Measurements from ENCODE around the gene GNL1.

Gene GNL1

GRCh38 chr6:30543821-30544220, 12.5 kb downstream of the GNL1 start:
- CTCF ChIA-PET: interaction anchor here (0.6 to 9.5 kb wide), 24 partner anchors 9 to 952 kb away, joined by 3 to 324 read pairs (median 4); partner anchors contain the start of genes GNL1 and PRR3
- H3K27ac ChIP-seq (ENCODE audit: extremely low read depth, low read depth, low read length): no peak overlapping the region

GRCh38 chr6:30542915-30543314, 13.4 kb downstream of the GNL1 start:
- Histone ChIP-seq H3K36me3 (ENCODE audit: control insufficient read depth in 2 of 2, insufficient read depth in 1 of 2, low read length in 2 of 2) (peaks cover 2 to 32% of the 10 kb centered on the region in 2 experiments; a peak in 2 of 3 replicates), H3K27ac (ENCODE audit: extremely low read depth, low read depth, low read length) (no peak overlapping the region), H3K4me3 (ENCODE audit: low read depth, low read length) (no peak overlapping the region), H3K9me3 (ENCODE audit: control insufficient read depth, insufficient read depth, low read depth, low read length) (no peaks in the 10 kb centered on the region), H3K4me1 (ENCODE audit: control insufficient read depth, insufficient read depth, low read length) (no peaks in the 10 kb centered on the region)
- ChIA-PET CTCF (interaction anchor here (0.5 to 9.5 kb wide), 22 partner anchors 8 to 547 kb away, joined by 3 to 324 read pairs (median 4); partner anchors contain the start of genes GNL1 and PRR3), POLR2A (interaction anchor here (0.7 to 1.7 kb wide), 3 partner anchors 13 to 129 kb away, joined by 3 to 9 read pairs (median 4); partner anchors contain the start of genes DHX16 and GNL1)
- no peak for TF ChIP-seq SALL2 (tag by site-specific recombination; IDR thresholded peaks at IDR 0.05; ENCODE audit: borderline replicate concordance)

More at GRCh38 chr6:30543821-30544220, 12.5 kb downstream of the GNL1 start:
- no peak overlapping the region for H3K4me3 ChIP-seq (ENCODE audit: low read depth, low read length)
- H3K9me3 ChIP-seq (ENCODE audit: control insufficient read depth, insufficient read depth, low read depth, low read length): no peaks in the 10 kb centered on the region
- POLR2A ChIA-PET: interaction anchor here (0.5 to 2.9 kb wide), 3 partner anchors 12 to 55 kb away, joined by 3 to 23 read pairs (median 3); partner anchors contain the start of genes GNL1 and PRR3
- no peaks in the 10 kb centered on the region for H3K4me1 ChIP-seq (ENCODE audit: control insufficient read depth, insufficient read depth, low read length)
- TF ChIP-seq ZNF585B (tag by site-specific recombination; IDR thresholded peaks at IDR 0.05) (no peak), KLF17 (tag by site-specific recombination; IDR thresholded peaks at IDR 0.05) (no peak), MZF1 (tag by site-specific recombination; IDR thresholded peaks at IDR 0.05; ENCODE audit: borderline replicate concordance) (no peak), ZNF23 (tag by site-specific recombination; IDR thresholded peaks at IDR 0.05; ENCODE audit: borderline replicate concordance) (no peak), GLI4 (tag by site-specific recombination; IDR thresholded peaks at IDR 0.05) (no peak), ZNF433 (tag by site-specific recombination; IDR thresholded peaks at IDR 0.05; ENCODE audit: low read depth) (no peak)
- H3K36me3 ChIP-seq (ENCODE audit: control insufficient read depth in 2 of 2, insufficient read depth in 1 of 2, low read length in 2 of 2): peaks cover 8 to 40% of the 10 kb centered on the region in 2 experiments; a peak in 2 of 3 replicates

- no peaks in the 10 kb centered on the region for H3K4me1 ChIP-seq (ENCODE audit: control insufficient read depth, insufficient read depth, low read length)
- no peaks in the 10 kb centered on the region for H3K9me3 ChIP-seq (ENCODE audit: control insufficient read depth, insufficient read depth, low read depth, low read length)
- ChIA-PET POLR2A (interaction anchor here (1.2 to 1.7 kb wide), 4 partner anchors 14 to 330 kb away, joined by 4 to 9 read pairs (median 7); partner anchors contain the start of genes DHX16, GNL1 and TRIM26), CTCF (interaction anchor here (0.6 to 9.5 kb wide), 24 partner anchors 11 to 548 kb away, joined by 3 to 324 read pairs (median 12); partner anchors contain the start of genes ABCF1, GNL1 and PRR3)
- H3K27ac ChIP-seq (ENCODE audit: extremely low read depth, low read depth, low read length): no peak overlapping the region
- H3K36me3 ChIP-seq (ENCODE audit: control insufficient read depth in 2 of 2, insufficient read depth in 1 of 2, low read length in 2 of 2): peaks cover 0 to 27% of the 10 kb centered on the region in 2 experiments; a peak in 1 of 3 replicates
- H3K4me3 ChIP-seq (ENCODE audit: low read depth, low read length): no peak overlapping the region
- TF ChIP-seq ZNF560 (tag by site-specific recombination; IDR thresholded peaks at IDR 0.05; ENCODE audit: borderline replicate concordance) (no peak), PBX3 (CRISPR knock-in tag; IDR thresholded peaks at IDR 0.05) (no peak), OVOL3 (tag by site-specific recombination; IDR thresholded peaks at IDR 0.05) (no peak), ZNF2 (tag by site-specific recombination; IDR thresholded peaks at IDR 0.05) (no peak), ZNF140 (tag by site-specific recombination; IDR thresholded peaks at IDR 0.05) (no peak), ZNF10 (tag by site-specific recombination; IDR thresholded peaks at IDR 0.05) (no peak), ZNF571 (tag by site-specific recombination; IDR thresholded peaks at IDR 0.05) (no peak), ZNF341 (tag by site-specific recombination; IDR thresholded peaks at IDR 0.05; ENCODE audit: low read depth) (no peak), ZNF701 (tag by site-specific recombination; IDR thresholded peaks at IDR 0.05) (no peak), INSM2 (tag by site-specific recombination; IDR thresholded peaks at IDR 0.05) (no peak), SCRT1 (tag by site-specific recombination; IDR thresholded peaks at IDR 0.05; ENCODE audit: borderline replicate concordance) (no peak), WT1 (tag by site-specific recombination; IDR thresholded peaks at IDR 0.05) (no peak), ZNF692 (tag by site-specific recombination; IDR thresholded peaks at IDR 0.05) (no peak), SP2 (tag by site-specific recombination; IDR thresholded peaks at IDR 0.05) (no peak), HOXC10 (CRISPR knock-in tag; IDR thresholded peaks at IDR 0.05) (no peak)
These were observed 13.9 kb downstream of the GNL1 start for GRCh38 chr6:30542404-30542725.

Measured in HEK293 (cell line).